ENCODE data around the gene PDGFRB. TPM values are rescaled to one million over a fixed set of nuclear protein-coding genes. Genes with fewer than 3 reads are reported as not detected.

Gene PDGFRB
- total and polyA plus RNA-seq, 2 of the 8 experiments (the other 6 are each of a cell fraction or from before 2014, with no cell fraction given), result 4.2 to 13.7 TPM

GRCh38 chr5:150154618-150155128 lies 972 bp downstream of the PDGFRB start (continued):
- no peak for TF ChIP-seq CHD7 (IDR thresholded peaks at IDR 0.05; ENCODE audit: insufficient replicate concordance, low read length)
- no peak for TF ChIP-seq RFX5 (IDR thresholded peaks at IDR 0.05; ENCODE audit: borderline replicate concordance, low read depth, low read length)
- no peak for TF ChIP-seq EP300 (IDR thresholded peaks at IDR 0.05; ENCODE audit: borderline replicate concordance in 1 of 2, low read depth in 2 of 2, low read length in 2 of 2)
- TF ChIP-seq RNF2 (IDR thresholded peaks at IDR 0.05; ENCODE audit: borderline replicate concordance, low read depth, low read length, missing control alignments, poor library complexity, severe bottlenecking), result no peak
- no peak for TF ChIP-seq E2F6 (IDR thresholded peaks at IDR 0.05)
- TF ChIP-seq CTBP2 (IDR thresholded peaks at IDR 0.05; ENCODE audit: borderline replicate concordance, insufficient read depth, insufficient read length, low read length), result no peak
- no peak for TF ChIP-seq CHD2 (IDR thresholded peaks at IDR 0.05; ENCODE audit: low read length)
- no peak for TF ChIP-seq CBX5 (IDR thresholded peaks at IDR 0.05; ENCODE audit: low read depth, low read length)
- no peak for TF ChIP-seq RBBP5 (IDR thresholded peaks at IDR 0.05; ENCODE audit: borderline replicate concordance, low read depth, low read length)
- no peak for TF ChIP-seq CREB1 (IDR thresholded peaks at IDR 0.05)

All from H1 (cell line).